GM12891 (cell line): ENCODE data around the gene CLCN1.

Experiments
- POLR2A ChIP-seq: IDR thresholded peaks from 2 replicates; pipeline ENCODE4 v1.6.1; 2011; ENCODE audit warnings: low read depth, low read length, control low read depth
- TAF1 ChIP-seq: IDR thresholded peaks from 2 replicates; pipeline ENCODE4 v1.6.1; 2011; ENCODE audit warnings: low read depth, low read length, control low read depth

DNA sequence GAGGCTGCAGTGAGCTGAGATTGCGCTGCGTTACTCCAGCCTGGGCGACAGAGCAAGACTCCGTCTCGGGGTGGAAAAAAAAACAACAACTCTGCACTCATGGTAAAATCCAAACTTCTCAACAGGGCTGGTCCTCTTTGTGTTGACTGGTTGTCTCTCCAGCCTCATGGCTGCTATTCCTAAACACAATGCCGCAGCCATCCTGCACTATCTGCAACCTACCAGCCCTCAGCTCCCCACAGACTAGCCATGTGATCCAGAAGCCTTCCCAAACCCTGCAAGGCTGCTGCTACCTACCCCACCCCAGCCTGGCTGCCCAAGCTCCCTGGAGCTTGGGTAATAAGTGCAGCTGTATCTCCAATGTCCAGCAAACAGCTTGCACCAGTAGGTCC, 77.0 kb downstream of the CLCN1 start:
- TF ChIP-seq POLR2A (no peak), TAF1 (no peak)
